ENCODE results near the gene CCDC88C.
A peak's percentile ranks its signal among the peaks of the same experiment; 100 is the strongest.

CCDC88C gene

DNA sequence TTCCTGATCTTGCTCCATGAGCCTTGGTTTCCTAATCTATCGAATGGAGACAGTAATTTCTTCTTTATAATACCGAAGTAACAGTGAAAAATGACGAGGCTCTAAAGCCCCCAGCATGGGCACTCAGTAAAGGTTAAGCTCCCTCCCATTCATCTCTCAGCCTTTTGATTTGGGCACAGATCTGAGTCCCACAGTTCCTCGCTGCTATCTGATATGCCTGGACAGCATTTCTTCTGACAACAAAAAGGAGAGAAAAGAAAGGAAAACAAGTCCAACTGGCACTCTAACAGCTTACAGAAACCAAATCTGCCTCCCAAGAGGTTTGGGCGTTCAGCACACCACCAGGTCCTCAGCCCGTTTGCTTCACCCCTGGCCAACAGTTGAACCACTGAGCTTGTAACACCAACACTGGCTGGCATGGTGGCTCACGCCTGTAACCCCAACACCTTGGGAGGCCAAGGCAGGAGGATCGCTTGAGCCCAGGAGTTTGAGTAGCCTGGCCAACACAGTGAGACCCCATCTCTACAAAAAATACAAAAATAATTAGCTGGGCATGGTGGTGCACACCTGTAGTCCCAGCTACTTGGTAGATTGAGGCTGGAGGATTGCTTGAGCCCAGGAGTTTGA, 19.5 kb downstream of the CCDC88C start:
- no peak for DNase-seq

DNA sequence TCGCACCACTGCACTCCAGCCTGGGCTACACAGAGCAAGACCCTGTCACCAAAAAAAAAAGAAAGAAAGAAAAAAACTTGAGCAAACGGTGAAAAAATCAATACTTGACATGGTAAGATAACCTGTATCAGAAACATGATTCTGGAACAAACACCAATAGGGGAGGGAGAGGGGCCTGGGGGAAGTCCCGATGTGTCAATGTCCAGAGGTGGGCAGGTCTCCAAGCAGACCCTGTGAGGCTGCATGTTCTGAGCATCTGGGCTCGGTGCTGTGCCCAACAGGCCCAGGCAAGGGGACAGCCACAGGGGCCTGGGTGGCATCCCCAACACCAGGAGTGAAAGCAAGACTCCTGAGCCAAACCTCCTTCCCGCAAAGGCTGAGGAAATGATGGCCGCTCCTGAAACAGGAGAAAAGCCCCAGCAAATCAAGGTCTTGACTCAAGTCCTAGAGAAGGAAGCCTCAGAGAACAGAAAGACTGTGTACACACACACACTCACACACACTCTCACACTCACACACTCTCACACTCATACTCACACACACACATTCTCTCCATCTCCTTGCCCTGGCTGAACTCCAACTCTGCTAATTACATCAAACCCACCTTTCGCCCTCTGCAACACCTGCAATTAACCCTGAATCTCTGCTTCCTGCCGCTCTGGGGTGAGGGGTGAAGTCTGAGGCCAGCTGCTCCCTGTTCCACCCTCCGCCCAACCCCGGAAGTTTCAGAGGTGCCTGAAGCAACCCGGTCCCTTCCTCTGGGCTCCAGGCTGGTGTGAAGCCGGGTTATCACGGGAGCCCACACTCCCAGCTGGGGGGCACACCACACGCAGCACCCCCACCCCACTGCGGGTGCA, 20.4 kb downstream of the CCDC88C start:
- DNase-seq = peak; percentile 77

DNA sequence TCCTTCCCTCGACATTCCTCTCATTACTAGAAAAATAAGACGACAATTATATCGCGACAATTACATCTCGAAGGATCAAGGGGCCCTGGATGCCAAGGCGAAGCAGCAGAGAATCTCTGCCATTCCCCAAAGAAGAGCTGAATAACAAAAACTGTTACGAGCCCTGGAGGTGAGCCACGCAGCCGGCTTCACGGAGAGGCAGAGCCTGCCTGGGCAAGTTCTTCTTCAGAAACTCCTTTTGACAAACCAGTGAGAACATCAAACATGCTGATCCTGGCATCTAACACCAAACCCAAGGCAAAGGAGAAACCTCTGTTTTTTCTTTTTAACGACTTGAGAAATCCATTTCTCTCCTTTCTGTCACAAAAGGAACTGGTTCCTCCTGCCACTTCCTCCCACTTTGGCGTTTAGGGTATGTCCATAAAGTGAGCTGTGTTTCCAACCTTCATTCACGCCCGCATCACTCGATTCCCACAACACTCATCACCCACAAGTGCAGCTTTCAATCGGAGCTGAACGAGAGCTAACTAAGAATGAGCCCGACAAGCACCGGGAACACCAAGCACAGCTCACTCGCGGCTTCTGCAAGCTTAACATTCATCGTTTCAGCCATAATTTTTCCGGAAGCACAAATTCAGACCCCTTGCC, 21.5 kb downstream of the CCDC88C start:
- DNase-seq = no peak

DNA sequence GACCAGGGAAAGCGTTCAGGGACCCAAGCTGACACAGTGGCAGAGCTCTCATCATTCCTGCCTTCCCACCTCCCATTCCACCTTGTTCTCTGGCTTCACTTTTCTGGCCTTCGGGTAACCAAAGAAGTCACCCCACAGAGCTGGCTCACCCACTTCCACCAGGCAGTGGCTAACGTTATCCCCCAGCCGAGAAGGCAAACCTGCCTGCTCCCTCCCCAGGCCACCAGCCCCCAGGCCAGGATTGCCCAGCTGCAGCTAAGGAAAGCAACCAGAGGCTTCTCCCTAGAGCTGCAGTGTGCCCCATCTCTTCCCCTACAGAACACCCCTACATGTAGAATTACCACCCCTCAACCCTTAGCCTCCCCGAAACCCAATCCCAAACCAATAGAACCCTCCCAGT, 22.2 kb downstream of the CCDC88C start:
- DNase-seq = no peak

DNA sequence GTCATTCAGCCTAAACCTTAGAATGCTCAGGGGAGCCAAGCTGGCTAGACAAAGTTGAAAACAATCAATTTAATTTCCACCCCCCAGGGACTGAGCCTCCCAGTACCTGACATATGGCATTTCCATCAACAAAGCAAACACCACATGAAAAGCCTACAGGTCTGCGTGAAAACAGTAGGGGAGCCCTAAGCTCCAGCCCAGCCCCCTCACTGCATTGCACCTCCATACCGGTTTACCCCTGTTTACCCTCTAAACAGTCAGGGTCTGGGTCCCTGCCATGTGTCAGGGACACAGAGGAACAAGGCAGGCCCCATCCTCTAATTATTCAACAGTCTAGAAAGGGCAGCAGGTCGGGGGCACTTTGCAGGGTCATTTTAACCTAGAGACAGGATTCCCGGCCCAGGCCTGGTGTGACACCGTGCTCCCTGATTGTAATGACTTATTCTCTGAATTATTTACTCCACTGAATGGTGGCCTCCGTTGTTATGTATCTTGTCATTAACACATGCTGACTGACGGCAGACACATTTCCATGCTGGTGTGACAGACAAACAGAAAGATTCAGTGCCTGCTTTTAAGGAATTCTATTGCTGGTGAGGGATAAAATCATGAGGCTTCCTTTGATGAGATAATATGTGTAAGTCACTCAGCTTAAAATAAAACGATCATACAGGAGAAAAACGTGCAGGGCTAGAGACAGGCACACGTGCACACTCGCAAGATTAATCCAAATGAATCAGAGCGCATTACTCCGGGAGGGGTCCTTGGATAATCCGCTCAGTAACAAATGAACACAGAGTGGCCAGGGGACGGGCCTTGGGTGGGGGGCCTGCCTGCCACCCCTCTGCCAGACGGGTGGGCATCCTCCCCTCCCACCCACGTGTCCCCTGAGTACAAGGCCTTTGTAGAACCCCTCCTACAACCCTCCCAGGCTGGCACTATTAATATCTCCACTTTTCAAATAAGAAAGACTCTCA, 23.2 kb downstream of the CCDC88C start:
- DNase-seq = no peak

DNA sequence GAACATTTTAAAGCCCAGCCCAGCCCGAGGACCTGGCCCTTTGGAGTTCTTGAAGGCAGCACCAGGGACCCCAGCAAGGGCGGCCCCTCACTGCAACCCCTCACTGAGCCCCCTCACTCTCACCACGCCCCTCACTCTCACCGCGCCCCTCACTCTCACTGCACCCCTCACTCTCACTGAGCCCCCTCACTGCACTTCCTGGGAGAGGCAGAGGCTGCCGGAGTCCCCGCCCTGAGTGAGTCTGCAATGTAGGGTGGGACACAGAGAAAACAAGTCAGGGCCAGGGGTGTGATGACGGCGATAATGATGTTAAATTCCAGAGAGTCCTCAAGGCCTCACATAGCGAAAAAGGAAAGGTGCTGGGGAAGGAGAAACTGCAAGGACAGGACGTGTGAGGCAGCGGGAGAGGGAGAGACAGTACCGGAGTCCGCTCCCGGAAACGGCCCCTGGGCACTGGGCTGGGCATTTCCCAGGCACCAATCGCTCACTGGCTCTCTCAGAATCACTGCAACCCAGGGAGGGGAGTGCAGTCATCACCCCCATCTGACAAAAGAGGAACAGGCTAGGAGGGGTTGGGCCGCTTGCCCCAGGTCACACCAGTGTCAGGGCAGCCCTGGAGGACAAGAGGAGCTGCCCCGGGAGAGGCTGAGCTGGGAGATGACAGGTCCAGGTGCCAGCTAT, 24.9 kb downstream of the CCDC88C start:
- no peak for DNase-seq

DNA sequence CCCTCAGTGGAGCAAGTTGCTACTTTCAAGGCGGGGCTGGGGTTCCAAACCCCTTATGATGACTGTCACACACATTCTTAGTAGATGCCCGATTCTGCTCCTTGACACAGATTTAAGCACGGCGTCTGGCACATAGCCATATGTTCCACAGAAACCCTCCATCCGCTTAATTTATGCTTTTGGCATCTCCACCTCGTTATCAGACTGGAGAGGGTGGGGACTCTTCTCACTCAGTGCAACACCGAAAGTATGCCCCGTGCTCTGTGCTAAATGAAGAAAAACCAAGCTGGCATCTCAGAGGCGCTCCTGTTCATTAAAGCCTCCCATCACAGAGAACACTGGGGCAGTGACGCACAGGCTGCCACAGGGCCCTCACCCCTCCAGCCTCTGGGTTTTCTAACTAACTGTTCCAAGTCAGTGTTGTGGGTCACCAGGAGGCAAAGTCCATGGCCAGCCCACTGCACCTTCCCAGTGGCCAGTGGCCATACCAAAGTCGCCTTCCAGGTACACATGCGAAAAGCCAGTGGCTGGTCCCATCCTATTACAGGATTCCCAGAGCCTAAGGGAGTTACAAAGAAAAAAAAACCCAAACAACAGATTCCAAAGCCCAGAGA, 27.3 kb downstream of the CCDC88C start:
- no peak for DNase-seq

DNA sequence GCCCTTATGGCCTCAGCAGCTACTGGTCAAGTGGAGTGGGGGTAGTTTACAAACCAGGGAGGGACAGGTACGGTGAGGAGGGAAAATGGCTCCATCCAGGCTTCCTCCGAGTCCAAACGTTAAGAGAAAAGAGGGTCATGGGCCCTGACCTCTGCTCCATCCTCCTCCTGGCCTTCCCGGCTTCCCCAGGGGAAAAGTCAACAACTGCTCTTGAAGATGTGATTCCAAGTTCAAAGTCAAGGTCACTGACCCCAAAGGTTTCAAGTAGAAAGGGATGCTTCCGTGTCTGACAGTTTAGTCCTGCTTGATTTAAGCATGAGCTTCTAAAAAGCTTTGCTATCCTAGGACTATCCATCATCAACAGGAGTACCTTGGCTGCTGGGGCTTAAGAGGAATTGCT, 28.5 kb downstream of the CCDC88C start:
- DNase-seq = no peak

DNA sequence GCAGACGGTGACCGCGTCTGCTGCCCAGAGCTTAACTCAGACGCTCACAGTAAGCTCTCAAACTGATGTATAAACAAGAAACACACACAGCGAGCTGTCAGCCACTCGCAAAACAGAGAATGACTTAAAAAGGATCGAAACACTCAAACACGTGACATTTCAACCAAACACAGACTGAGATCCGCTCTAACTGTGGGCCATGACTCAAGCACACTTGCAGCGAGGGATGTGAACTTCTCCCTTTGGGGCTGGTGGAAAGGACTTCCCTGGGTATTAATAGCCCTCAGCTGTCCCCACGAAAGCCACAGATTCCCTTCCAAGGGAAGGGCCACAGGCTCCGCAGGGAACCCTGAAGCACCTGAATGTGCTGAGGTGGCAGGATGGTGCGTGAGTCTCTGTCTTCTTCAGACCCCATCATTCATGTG, 29.1 kb downstream of the CCDC88C start:
- DNase-seq = peak; percentile 63

DNA sequence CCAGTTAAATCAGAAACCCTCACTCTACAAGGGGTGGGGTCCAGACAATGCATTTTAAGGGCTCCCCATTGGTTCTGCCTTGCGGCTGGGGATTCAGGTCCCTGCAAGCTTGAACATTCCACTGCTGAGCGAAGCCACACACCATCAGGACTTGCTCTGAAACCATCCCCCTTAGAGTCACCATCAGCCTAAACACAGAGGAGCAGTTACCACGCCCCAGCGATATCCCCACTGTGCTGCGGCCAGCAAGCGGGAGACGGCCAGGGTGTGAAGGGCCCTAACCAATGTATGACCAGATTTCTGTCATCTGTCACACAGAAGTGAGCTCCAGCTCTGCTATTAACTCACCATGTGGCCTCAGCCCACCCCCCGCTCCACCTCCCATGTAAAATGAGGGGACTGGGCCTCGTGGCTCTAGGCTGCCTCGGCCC, 29.7 kb downstream of the CCDC88C start:
- DNase-seq = no peak

DNA sequence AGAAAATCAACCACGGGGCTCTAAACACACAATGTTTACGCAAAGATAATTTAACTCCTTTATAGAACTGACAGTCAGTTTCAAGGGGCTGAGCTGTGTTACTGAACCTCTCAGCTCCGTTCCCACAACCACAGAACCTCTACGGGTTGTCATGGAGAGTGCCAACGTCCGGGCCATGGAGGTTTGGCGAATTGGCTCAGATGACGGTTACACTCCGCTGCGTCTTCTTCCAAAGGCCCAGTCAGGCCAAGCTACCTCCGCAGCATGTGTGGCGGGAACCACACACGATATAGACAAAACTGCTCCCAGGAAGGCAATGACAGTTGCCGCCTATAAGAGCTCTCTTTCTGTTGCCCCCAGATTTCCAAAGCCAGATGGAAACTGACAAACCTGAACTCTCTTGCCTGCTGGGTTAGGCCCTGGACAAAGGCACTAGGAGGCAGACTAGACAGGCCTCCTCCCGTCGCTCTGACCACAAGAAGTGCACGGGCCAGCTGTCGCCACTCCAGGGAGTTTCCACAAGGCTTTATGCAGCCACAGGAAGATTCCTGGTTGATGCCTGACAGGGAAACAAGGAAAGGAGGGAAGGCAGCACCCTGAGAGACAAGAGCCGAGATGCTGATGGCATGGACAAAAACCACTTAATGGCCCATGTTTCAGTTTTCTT, 30.3 kb downstream of the CCDC88C start:
- no peak for DNase-seq

DNA sequence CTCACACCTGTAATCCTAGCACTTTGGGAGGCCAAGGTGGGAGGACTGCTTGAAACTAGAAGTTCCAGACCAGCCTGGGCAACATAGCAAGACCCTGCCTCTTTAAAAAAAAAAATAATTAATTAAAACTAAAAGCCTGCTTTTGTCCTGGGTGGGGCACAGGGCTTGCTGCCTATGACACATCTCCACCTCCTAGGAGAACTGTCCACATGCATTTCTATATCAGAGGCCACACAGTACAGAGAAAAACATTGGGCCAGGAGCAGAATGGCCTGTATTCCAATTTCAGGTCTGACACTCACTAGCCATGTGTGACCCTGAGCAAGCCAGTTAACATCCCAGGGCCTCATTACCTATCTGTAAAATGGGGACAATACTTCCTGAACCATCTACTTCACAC, 31.9 kb downstream of the CCDC88C start:
- no peak for DNase-seq

DNA sequence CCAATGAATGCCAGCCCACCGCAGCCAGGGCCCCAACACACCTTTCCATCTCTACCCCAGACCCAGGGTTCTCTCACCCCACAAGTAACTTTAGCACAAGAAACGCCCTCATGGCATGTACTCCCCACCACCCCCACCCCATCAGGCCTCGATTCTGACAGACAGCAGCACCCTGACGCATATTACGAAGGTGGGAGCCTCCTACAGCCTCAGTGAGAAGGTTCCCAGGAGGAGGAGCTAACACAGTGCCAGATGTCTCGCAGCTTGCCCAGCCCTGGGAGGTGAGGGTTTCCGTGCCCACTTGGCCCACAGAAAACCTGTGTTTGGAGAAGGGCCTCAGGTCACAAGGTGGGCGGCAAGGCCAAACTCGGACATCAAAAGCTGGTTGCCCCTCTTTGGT, 32.4 kb downstream of the CCDC88C start:
- no peak for DNase-seq

DNA sequence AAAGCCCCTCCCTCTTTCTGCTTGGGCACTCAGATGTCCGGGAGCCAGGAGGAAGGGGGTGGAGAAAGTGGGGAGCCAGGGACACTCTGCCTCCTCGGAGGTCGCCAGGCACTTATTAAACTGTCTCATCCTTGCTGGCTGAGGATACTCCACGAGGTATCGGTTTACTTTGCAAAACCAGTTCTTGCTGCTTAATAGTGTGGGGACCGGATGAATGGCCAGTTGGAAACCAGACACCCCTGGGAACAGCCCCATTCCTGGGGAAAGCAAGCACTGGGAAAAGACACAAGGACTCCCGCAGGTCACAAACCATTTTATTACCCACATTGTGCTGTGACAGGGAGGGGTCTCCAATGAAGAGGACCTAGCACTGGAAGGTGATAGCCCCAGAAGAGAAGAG, 34.2 kb downstream of the CCDC88C start:
- no peak for DNase-seq

DNA sequence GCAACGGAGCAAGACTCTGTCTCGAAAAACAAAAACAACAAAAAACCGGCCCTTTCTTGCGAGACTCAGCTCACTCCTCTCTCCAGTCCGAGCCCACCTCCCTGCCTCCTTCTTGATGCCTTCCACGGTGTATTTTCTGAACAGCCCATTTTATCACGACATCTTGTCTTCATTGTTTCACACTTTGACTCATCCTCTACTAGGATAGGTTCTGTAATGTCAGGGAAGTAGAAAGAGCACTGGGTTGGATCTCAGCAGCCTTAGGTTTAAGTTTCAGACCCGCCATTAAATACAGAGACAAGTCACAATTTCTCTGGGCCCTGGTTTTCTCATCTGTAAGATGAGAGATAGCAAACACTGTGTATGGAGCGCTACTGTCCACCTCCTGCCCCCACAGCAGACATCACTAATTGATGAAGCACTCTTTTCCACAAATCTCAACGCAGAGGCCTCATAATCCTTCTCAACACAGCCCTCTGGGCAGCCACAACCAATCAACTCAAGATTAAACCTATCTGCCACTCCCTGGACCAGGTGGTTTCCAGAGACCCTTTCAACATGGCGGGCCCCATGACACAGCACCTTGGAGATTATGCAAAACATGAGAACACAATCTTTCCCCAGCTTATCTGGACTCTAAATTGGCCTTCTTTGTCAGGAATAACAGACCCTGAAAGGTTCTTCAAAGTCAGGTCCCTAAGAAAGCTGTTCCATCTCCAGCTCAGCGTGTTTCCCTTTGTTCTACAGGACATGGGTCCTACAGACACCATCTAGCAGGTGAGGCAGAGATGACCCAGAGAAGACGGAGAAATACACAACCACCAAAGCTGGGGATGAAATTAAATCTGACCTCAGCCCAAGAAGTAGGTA, 35.6 kb downstream of the CCDC88C start:
- DNase-seq = no peak

DNA sequence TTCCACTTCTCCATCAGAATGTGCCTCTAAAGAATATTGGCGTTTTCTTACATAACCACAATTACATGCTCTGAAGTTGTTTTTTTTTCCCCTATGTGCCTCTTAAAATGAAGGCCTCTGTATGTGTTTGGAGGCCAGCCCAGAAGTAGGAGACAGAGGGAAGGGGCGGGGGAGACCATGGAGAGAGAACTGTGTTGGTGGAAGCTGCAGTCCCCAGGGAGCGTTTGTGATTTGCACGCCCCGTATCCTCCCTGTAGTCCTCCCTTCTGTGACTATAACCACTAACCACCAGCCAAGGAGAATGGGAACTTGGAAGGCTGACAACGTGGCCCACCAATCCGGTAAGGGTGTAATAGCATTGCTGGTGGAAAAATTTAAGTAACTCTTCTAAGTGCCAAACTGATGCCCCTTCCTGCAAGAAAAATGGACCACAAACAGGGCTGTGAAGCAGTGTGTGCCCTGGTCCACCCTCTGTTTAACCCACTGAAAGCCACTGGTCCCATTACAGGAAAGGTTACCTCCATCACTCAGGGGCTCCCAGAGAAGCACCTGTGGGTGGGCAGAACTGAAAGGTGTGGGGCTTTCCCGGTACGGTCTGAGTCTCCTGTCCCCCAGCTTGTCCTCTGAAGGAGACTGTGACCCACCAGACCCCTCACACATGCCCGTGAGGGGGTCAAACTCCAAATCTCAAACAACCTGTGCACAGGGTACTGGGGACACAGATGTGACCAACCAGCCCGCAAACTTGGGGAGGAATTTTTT, 36.8 kb downstream of the CCDC88C start:
- no peak for DNase-seq

DNA sequence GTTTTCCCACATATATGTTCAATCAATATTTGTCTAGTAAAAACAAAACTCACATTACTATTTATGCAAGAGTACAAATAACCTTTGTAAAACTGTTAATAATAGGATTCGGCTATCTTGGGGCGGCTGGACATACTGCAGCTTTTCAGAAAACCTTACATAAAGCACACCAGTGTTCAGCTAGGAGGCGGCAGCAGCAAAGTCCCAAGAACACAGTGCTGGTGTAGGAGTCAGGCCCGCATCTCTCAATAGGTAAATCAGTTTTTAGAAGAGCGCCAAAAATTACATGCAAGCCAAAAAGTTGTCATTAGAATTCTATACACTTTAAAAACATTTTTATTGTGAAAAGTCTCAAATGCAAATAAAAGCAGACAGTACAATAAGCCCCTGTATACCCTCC, 37.5 kb downstream of the CCDC88C start:
- DNase-seq = no peak

DNA sequence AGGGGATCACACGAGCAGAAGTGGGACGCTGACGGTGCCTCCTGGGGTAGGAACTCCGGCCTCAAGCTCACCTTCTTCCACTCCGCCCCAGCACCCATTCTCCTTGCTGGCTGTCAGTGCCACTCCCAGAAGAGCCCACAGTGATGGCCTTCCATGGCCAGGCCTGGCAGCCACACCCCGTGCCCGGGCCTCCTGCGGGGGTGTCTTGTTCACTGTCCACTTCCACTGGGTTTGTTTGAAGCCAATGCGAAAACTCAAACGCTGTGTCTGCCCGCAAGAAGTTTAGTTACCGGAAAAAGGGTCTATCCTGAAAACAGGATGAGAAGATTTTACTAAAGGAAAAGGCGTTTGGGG, 38.1 kb downstream of the CCDC88C start:
- no peak for DNase-seq

DNA sequence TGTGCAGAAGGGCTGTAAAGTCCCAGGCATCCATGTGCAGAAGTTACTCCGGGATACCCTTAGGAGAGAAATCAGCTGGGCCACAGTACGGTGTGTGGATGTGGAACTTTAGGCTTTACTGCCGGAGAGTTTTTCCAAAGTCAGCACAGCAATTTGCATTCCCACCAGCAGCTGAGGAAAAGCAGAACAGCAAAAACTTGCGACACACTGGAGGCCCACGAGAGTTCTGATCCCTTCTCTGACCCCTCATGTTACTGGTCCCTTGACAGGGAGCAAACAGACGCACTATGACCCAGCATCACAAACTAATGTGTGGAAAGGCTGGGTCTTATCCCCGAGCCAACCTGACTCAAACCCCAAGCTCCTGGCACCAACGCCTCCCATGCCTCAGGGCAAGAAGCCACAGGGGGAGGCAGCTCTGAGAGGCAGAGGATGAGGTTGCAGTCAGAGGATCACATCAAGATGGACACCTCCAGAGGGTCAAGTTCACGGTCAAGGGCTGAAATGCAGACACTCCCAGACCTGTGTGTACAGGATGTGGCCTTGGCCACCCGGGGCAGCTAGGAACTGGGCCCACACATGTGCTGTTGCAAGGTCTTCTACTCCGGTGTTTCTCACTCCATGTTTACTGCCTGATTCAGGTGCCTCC, 38.6 kb downstream of the CCDC88C start:
- no peak for DNase-seq

Measured in stimulated activated CD8-positive, alpha-beta memory T cell treated with anti-CD3 and anti-CD28 coated beads, Interleukin-4, amount 100 ng/mL, for 48 hours (primary cell).